Body of pancreas (tissue), 4 donors: ENCODE measurements around the gene ATP4B.

Experiments
- POLR2A ChIP-seq, 3 donors: fragments of 450-650 bp; IDR thresholded peaks; one replicate each; pipeline ENCODE4 v1.6.1; 2016; ENCODE audit warnings: antibody characterized with exemption in 3 of 3, mild to moderate bottlenecking in 2 of 3
- TF ChIP-seq, protein P1 (sequence below), 7 experiments: fragments of 450-650 bp in 4 of 7; fragments of 200-600 bp in 3 of 7; sonication (generic) in 3 of 7; IDR thresholded peaks; one replicate each; pipeline ENCODE4 v1.5.1; 2016 to 2019; ENCODE audit warnings: antibody characterized with exemption in 7 of 7

DNA sequence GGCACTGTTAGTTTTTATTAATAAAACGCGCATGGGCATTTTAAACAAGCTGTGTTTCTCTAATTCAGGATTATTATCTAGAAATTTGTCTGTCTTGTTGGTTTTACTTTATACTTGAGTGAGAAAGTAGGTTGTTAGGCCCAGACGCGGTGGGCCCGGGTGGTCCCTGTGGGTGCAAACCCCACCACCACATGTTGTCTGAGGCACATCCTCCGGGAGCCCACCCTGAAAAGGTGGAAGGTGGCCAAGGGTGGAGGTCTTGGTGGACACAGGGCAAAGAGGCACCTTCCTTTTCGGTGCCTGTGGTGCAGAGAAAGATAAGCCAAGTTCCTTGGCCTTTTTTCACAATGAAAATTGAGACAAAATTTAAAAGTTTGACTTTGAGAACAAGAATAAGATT is 16.6 kb downstream of the ATP4B start:
- TF ChIP-seq, protein P1, sequence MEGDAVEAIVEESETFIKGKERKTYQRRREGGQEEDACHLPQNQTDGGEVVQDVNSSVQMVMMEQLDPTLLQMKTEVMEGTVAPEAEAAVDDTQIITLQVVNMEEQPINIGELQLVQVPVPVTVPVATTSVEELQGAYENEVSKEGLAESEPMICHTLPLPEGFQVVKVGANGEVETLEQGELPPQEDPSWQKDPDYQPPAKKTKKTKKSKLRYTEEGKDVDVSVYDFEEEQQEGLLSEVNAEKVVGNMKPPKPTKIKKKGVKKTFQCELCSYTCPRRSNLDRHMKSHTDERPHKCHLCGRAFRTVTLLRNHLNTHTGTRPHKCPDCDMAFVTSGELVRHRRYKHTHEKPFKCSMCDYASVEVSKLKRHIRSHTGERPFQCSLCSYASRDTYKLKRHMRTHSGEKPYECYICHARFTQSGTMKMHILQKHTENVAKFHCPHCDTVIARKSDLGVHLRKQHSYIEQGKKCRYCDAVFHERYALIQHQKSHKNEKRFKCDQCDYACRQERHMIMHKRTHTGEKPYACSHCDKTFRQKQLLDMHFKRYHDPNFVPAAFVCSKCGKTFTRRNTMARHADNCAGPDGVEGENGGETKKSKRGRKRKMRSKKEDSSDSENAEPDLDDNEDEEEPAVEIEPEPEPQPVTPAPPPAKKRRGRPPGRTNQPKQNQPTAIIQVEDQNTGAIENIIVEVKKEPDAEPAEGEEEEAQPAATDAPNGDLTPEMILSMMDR (IDR thresholded peaks at IDR 0.05): no peak
- TF ChIP-seq POLR2A (IDR thresholded peaks at IDR 0.05): no peak
